ENCODE results near the gene RNF223.

Gene RNF223

DNA sequence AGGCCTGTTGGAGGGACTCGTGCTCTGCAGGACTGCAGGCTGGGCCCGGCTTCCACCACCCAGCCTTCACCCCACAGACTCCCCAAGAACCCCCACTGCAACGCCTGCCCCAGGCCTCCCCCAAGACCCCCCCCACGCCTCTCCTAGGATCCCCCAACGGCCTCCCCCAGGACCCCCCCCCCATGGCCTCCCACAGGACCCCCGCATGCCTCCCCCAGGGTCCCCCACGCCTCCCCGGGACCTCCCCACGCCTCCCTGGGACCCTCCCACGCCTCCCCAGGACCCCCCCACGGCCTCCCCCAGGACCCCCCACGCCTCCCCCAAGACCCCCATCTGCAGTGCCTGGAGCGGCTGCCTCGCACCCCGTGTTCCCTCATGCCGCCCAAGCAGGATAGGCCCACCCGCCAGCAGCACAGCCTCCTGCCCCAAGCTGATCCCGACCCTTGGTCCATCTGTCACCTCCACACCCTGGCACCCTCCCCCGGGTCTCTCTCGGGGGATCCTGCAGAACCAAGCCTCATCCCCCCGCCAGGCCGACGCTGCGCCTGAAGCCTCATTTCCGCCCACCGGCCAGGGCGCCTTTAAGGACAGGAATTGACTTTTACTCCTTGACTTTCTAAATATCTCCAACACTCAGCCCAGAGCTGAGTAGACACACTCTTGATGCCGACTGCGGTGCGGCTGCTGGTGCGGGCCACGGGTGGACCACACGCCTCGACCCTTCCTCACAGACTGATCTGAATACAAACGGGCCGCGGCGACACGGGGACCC, 14.1 kb upstream of the RNF223 start:
- peak overlapping the region; percentile 10 for H2BK12ac ChIP-seq (ENCODE audit: low read length)
- H3K14ac ChIP-seq (ENCODE audit: low read length) = no peak overlapping the region
- no CpG with 5 or more reads among the region's 39 CpGs for WGBS, 2 donors (ENCODE audit: extremely low coverage in 2 of 2, insufficient read length in 2 of 2, insufficient replicate concordance in 1 of 2)
- H2AFZ ChIP-seq (ENCODE audit: low read length) = no peak overlapping the region
- H3K27me3 ChIP-seq (ENCODE audit: control insufficient read depth in 3 of 3, insufficient read depth in 3 of 3, low read depth in 1 of 3, low read length in 3 of 3) = no peaks in the 10 kb centered on the region
- H3K4me3 ChIP-seq (ENCODE audit: low read length in 2 of 2) = no peak overlapping the region
- no peak overlapping the region for H2BK15ac ChIP-seq (ENCODE audit: low read length)
- no peak overlapping the region for H2AK5ac ChIP-seq (ENCODE audit: low read depth, low read length)
- H2BK120ac ChIP-seq (ENCODE audit: low read depth, low read length) = no peak overlapping the region
- no peak overlapping the region for H4K91ac ChIP-seq (ENCODE audit: low read depth, low read length, poor library complexity)
- peaks cover 0 to 4% of the 10 kb centered on the region in 2 donors for H3K36me3 ChIP-seq (replicated peaks in 1 of 2; ENCODE audit: control insufficient read depth in 2 of 2, insufficient read depth in 2 of 2, low read length in 2 of 2)
- no peak overlapping the region for H2BK5ac ChIP-seq (ENCODE audit: low read length)
- H4K8ac ChIP-seq (ENCODE audit: low read depth, low read length) = no peak overlapping the region
- H3K9ac ChIP-seq (ENCODE audit: low read depth, low read length, poor library complexity) = peak overlapping the region; percentile 44
- no peak overlapping the region for H3K4me2 ChIP-seq (ENCODE audit: insufficient read depth, low read length, poor library complexity, severe bottlenecking)
- H3K4ac ChIP-seq (ENCODE audit: low read length) = no peak overlapping the region
- peaks cover 10% of the 10 kb centered on the region for H3K79me1 ChIP-seq (ENCODE audit: low read depth, low read length)
- H3K23ac ChIP-seq (ENCODE audit: low read depth, low read length, poor library complexity) = no peak overlapping the region
- no peak for DNase-seq (ENCODE audit: low spot score)
- H3K4me1 ChIP-seq (ENCODE audit: control insufficient read depth in 2 of 2, insufficient read depth in 1 of 2, low read depth in 1 of 2, low read length in 2 of 2) = no peaks in the 10 kb centered on the region
- H3K18ac ChIP-seq (ENCODE audit: low read length) = no peak overlapping the region
- H3K9me3 ChIP-seq (replicated peaks in 1 of 2; ENCODE audit: control insufficient read depth in 2 of 2, insufficient read depth in 1 of 2, low read depth in 1 of 2, low read length in 2 of 2) = peaks cover 0 to 5% of the 10 kb centered on the region in 2 donors
- H3K27ac ChIP-seq (replicated peaks; ENCODE audit: low read length) = no peak overlapping the region

DNA sequence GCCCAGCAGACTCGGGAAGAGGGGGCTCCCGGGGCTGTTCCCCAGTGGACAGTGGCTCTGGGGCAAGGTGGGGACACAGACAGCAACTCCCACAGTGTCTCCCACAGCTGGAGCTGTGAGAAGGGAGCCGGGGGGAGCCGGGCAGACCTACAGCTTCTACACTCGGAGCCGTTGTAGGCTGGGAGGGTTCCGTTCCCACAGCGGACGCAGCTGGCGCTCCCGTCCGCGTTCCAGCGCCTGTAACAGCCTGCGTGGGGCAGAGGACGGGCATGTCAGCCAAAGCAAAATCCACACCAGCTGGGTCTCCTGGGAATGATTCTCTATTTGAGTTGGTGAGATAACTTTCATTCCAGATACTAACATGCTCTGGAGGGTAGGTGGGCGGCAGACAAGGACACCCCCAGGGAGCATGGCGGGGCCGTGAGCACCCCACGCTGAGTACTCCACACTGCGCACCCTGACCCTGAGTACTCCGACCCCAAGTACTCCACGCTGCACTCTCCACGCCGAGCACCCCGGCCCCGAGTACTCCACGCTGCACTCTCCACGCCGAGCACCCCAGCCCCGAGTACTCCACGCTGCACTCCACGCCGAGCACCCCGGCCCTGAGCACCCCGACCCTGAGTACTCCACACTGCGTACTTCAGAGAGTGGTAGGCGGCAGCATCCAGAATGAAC, 13.4 kb upstream of the RNF223 start:
- no peak overlapping the region for H3K4me2 ChIP-seq (ENCODE audit: insufficient read depth, low read length, poor library complexity, severe bottlenecking)
- H2BK12ac ChIP-seq (ENCODE audit: low read length) = no peak overlapping the region
- no peaks in the 10 kb centered on the region for H3K27me3 ChIP-seq (ENCODE audit: control insufficient read depth in 3 of 3, insufficient read depth in 3 of 3, low read depth in 1 of 3, low read length in 3 of 3)
- H2BK120ac ChIP-seq (ENCODE audit: low read depth, low read length) = no peak overlapping the region
- peaks cover 8% of the 10 kb centered on the region for H3K79me1 ChIP-seq (ENCODE audit: low read depth, low read length)
- WGBS, 2 donors (ENCODE audit: extremely low coverage in 2 of 2, insufficient read length in 2 of 2, insufficient replicate concordance in 1 of 2) = no CpG with 5 or more reads among the region's 38 CpGs
- no peak overlapping the region for H3K9ac ChIP-seq (ENCODE audit: low read depth, low read length, poor library complexity)
- no peak overlapping the region for H3K23ac ChIP-seq (ENCODE audit: low read depth, low read length, poor library complexity)
- peaks cover 0 to 5% of the 10 kb centered on the region in 2 donors for H3K9me3 ChIP-seq (replicated peaks in 1 of 2; ENCODE audit: control insufficient read depth in 2 of 2, insufficient read depth in 1 of 2, low read depth in 1 of 2, low read length in 2 of 2)
- no peak overlapping the region for H4K91ac ChIP-seq (ENCODE audit: low read depth, low read length, poor library complexity)
- H3K4me1 ChIP-seq (ENCODE audit: control insufficient read depth in 2 of 2, insufficient read depth in 1 of 2, low read depth in 1 of 2, low read length in 2 of 2) = no peaks in the 10 kb centered on the region
- H2BK15ac ChIP-seq (ENCODE audit: low read length) = no peak overlapping the region
- no peak overlapping the region for H3K18ac ChIP-seq (ENCODE audit: low read length)
- H3K4ac ChIP-seq (ENCODE audit: low read length) = no peak overlapping the region
- no peak overlapping the region for H4K8ac ChIP-seq (ENCODE audit: low read depth, low read length)
- H2AK5ac ChIP-seq (ENCODE audit: low read depth, low read length) = no peak overlapping the region
- no peak overlapping the region for H3K4me3 ChIP-seq (ENCODE audit: low read length in 2 of 2)
- no peak for DNase-seq (ENCODE audit: low spot score)
- no peak overlapping the region for H3K27ac ChIP-seq (replicated peaks; ENCODE audit: low read length)
- H2BK5ac ChIP-seq (ENCODE audit: low read length) = peak overlapping the region; percentile 53
- no peak overlapping the region for H3K14ac ChIP-seq (ENCODE audit: low read length)
- no peak overlapping the region for H2AFZ ChIP-seq (ENCODE audit: low read length)
- peaks cover 0 to 4% of the 10 kb centered on the region in 2 donors for H3K36me3 ChIP-seq (replicated peaks in 1 of 2; ENCODE audit: control insufficient read depth in 2 of 2, insufficient read depth in 2 of 2, low read length in 2 of 2)

DNA sequence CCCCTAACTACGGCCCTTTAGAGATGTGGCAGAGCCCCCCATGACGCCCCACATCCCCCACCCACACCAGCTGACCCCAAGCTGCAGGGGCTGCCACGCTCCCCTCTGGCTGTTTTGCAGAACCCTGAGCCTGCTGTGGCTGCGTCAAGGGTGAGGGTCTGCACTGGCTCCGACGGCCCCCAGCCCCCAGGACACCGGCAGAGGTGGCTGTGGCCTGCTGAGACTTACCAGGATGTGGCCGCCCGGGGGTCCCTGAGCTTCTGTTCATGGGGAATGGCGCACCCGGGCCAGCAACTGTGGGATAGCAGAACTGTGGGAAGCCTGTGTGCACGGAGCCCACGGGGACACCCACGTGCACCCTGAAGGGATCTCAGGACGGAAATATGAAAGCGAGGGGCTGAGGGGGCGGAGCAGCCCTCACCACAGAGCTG, 12.8 kb upstream of the RNF223 start:
- no peak overlapping the region for H2BK15ac ChIP-seq (ENCODE audit: low read length)
- no peak overlapping the region for H3K9ac ChIP-seq (ENCODE audit: low read depth, low read length, poor library complexity)
- H3K4ac ChIP-seq (ENCODE audit: low read length) = no peak overlapping the region
- H2AFZ ChIP-seq (ENCODE audit: low read length) = no peak overlapping the region
- H3K36me3 ChIP-seq (replicated peaks in 1 of 2; ENCODE audit: control insufficient read depth in 2 of 2, insufficient read depth in 2 of 2, low read length in 2 of 2) = peaks cover 2 to 4% of the 10 kb centered on the region in 2 donors
- peaks cover 7% of the 10 kb centered on the region for H3K79me1 ChIP-seq (ENCODE audit: low read depth, low read length)
- H3K18ac ChIP-seq (ENCODE audit: low read length) = no peak overlapping the region
- no peak overlapping the region for H2BK120ac ChIP-seq (ENCODE audit: low read depth, low read length)
- H3K4me2 ChIP-seq (ENCODE audit: insufficient read depth, low read length, poor library complexity, severe bottlenecking) = no peak overlapping the region
- peaks cover 0 to 2% of the 10 kb centered on the region in 2 donors for H3K9me3 ChIP-seq (replicated peaks in 1 of 2; ENCODE audit: control insufficient read depth in 2 of 2, insufficient read depth in 1 of 2, low read depth in 1 of 2, low read length in 2 of 2)
- H3K14ac ChIP-seq (ENCODE audit: low read length) = no peak overlapping the region
- no peak overlapping the region for H4K91ac ChIP-seq (ENCODE audit: low read depth, low read length, poor library complexity)
- H4K8ac ChIP-seq (ENCODE audit: low read depth, low read length) = no peak overlapping the region
- no peak overlapping the region for H3K27ac ChIP-seq (replicated peaks; ENCODE audit: low read length)
- DNase-seq (ENCODE audit: low spot score) = no peak
- H3K4me1 ChIP-seq (ENCODE audit: control insufficient read depth in 2 of 2, insufficient read depth in 1 of 2, low read depth in 1 of 2, low read length in 2 of 2) = no peaks in the 10 kb centered on the region
- H3K27me3 ChIP-seq (ENCODE audit: control insufficient read depth in 3 of 3, insufficient read depth in 3 of 3, low read depth in 1 of 3, low read length in 3 of 3) = no peaks in the 10 kb centered on the region
- H2BK5ac ChIP-seq (ENCODE audit: low read length) = peak overlapping the region; percentile 53
- no CpG with 5 or more reads among the region's 17 CpGs for WGBS, 2 donors (ENCODE audit: extremely low coverage in 2 of 2, insufficient read length in 2 of 2, insufficient replicate concordance in 1 of 2)
- H3K23ac ChIP-seq (ENCODE audit: low read depth, low read length, poor library complexity) = no peak overlapping the region
- H2BK12ac ChIP-seq (ENCODE audit: low read length) = no peak overlapping the region
- no peak overlapping the region for H3K4me3 ChIP-seq (ENCODE audit: low read length in 2 of 2)
- peak overlapping the region; percentile 37 for H2AK5ac ChIP-seq (ENCODE audit: low read depth, low read length)

Measured in neuronal stem cell (in vitro differentiated cells).